Endodermal cell (in vitro differentiated cells): ENCODE results near the gene FBXO48. TPM values are rescaled to one million over a fixed set of nuclear protein-coding genes. Genes with fewer than 3 reads are reported as not detected.

ENCODE experiments used
- DNase-seq: peaks from one replicate; pipeline ENCODE4 v3.0.0-alpha.2; 2017
- H3K27ac ChIP-seq: 2 replicates; pipeline ENCODE4 v1.5.1; 2013; ENCODE audit warnings: mild to moderate bottlenecking, low read depth, low read length, moderate library complexity
- H3K27me3 ChIP-seq: 2 replicates; pipeline ENCODE4 v1.6.1; 2013; ENCODE audit warnings: mild to moderate bottlenecking, low read length, moderate library complexity; ENCODE audit not compliant: insufficient read depth, control insufficient read depth, poor library complexity, severe bottlenecking
- H3K36me3 ChIP-seq: 2 replicates; pipeline ENCODE4 v1.7.0; 2013; ENCODE audit warnings: mild to moderate bottlenecking, low read length, moderate library complexity; ENCODE audit not compliant: control insufficient read depth, insufficient read depth
- H3K4me1 ChIP-seq: one replicate; pipeline ENCODE4 v1.7.0; 2013; ENCODE audit warnings: low read length; ENCODE audit not compliant: control insufficient read depth, insufficient read depth
- H3K4me3 ChIP-seq: 2 replicates; pipeline ENCODE4 v1.5.1; 2013; ENCODE audit warnings: mild to moderate bottlenecking, low read length, moderate library complexity
- H3K9ac ChIP-seq: 2 replicates; pipeline ENCODE4 v1.6.1; 2013; ENCODE audit warnings: mild to moderate bottlenecking, low read length, moderate library complexity; ENCODE audit not compliant: poor library complexity, severe bottlenecking; ENCODE audit errors: extremely low read depth
- H3K9me3 ChIP-seq: 2 replicates; pipeline ENCODE4 v1.6.1; 2013; ENCODE audit warnings: mild to moderate bottlenecking, low read length, moderate library complexity; ENCODE audit not compliant: control insufficient read depth
- H3K27ac Mint-ChIP-seq: 2 replicates; pipeline ENCODE4 v1.8.0; 2020; ENCODE audit warnings: mixed read lengths
- H3K27me3 Mint-ChIP-seq: 2 replicates; pipeline ENCODE4 v1.8.0; 2021; ENCODE audit warnings: mild to moderate bottlenecking, mixed read lengths; ENCODE audit not compliant: insufficient read depth
- H3K36me3 Mint-ChIP-seq: 2 replicates; pipeline ENCODE4 v1.8.0; 2020; ENCODE audit warnings: low read depth, mixed read lengths
- H3K4me1 Mint-ChIP-seq: 2 replicates; pipeline ENCODE4 v1.8.0; 2020; ENCODE audit warnings: mixed read lengths
- H3K4me3 Mint-ChIP-seq: 2 replicates; pipeline ENCODE4 v1.8.0; 2020; ENCODE audit warnings: mild to moderate bottlenecking, moderate library complexity, mixed read lengths
- H3K9me3 Mint-ChIP-seq: 2 replicates; pipeline ENCODE4 v1.8.0; 2020; ENCODE audit warnings: mild to moderate bottlenecking, mixed read lengths
- CTCF ChIP-seq: fragments of 200-600 bp; sonication (generic); conservative IDR thresholded peaks from 2 replicates; pipeline ENCODE4 v1.5.0; 2021; ENCODE audit warnings: antibody characterized with exemption, mild to moderate bottlenecking
- WGBS, 2 experiments: methylation state at CpG; one replicate each; pipeline versions ENCODE4 v1.1.5 to v1.1.7; 2013; ENCODE audit warnings: missing lambda C conversion rate in 2 of 2, mixed read lengths in 1 of 2; ENCODE audit not compliant: insufficient coverage in 1 of 2, insufficient read length in 1 of 2; 5-methylcytosine and 5-hydroxymethylcytosine counted together
- total RNA-seq, 2 donors: library from RNA; stranded (reverse); fragmentation: NEBNext Ultra II Directional in 1 of 2; extraction: Animal tissue kit (Norgen Biotek cat#: 25700) in 1 of 2; gene quantifications; 2 replicates in 1 of 2; 3 replicates in 1 of 2; pipeline ENCODE4 v1.2.1, GENCODE V29; 2021

FBXO48 gene
- total RNA-seq, 2 donors from 2014 or later: 1.3 to 1.5 TPM

- Histone ChIP-seq H3K27ac (no peak overlapping the region), H3K9ac (no peak overlapping the region), H3K36me3 (no peaks in the 10 kb centered on the region), H3K4me1 (no peaks in the 10 kb centered on the region), H3K9me3 (no peaks in the 10 kb centered on the region), H3K4me3 (no peak overlapping the region), H3K27me3 (no peaks in the 10 kb centered on the region)
- H3K27ac Mint-ChIP-seq: no peak overlapping the region
- no peak overlapping the region for H3K4me3 Mint-ChIP-seq
- 93 to 100% methylated on average over 2 to 3 of the region's 3 CpGs for WGBS, 2 experiments
- no peak for DNase-seq
- no peaks in the 10 kb centered on the region for H3K27me3 Mint-ChIP-seq
- H3K9me3 Mint-ChIP-seq: peaks cover 7% of the 10 kb centered on the region
- no peak for TF ChIP-seq CTCF
- peaks cover 8% of the 10 kb centered on the region for H3K36me3 Mint-ChIP-seq
- peaks cover 4% of the 10 kb centered on the region for H3K4me1 Mint-ChIP-seq
Measured at GRCh38 chr2:68506170-68506569, 39.1 kb upstream of the FBXO48 start.

GRCh38 chr2:68505603-68506159, 38.6 kb upstream of the FBXO48 start:
- peaks cover 8% of the 10 kb centered on the region for H3K36me3 Mint-ChIP-seq
- H3K27ac Mint-ChIP-seq: no peak overlapping the region
- peaks cover 4% of the 10 kb centered on the region for H3K4me1 Mint-ChIP-seq
- H3K27ac ChIP-seq: no peak overlapping the region
- no peak for DNase-seq
- H3K27me3 Mint-ChIP-seq: no peaks in the 10 kb centered on the region
- H3K36me3 ChIP-seq: no peaks in the 10 kb centered on the region
- H3K4me3 Mint-ChIP-seq: no peak overlapping the region
- no peaks in the 10 kb centered on the region for H3K9me3 ChIP-seq
- WGBS, 2 experiments: 91% methylated on average over 2 of the region's 2 CpGs; no CpG with 5 or more reads in 1 of the 2 experiments
- H3K4me3 ChIP-seq: no peak overlapping the region
- H3K9me3 Mint-ChIP-seq: peaks cover 7% of the 10 kb centered on the region
- no peak overlapping the region for H3K9ac ChIP-seq
- no peaks in the 10 kb centered on the region for H3K4me1 ChIP-seq
- TF ChIP-seq CTCF: no peak
- no peaks in the 10 kb centered on the region for H3K27me3 ChIP-seq

- no peak overlapping the region for H3K27ac Mint-ChIP-seq
- no peak for TF ChIP-seq CTCF
- 93 to 94% methylated on average over 5 of the region's 5 CpGs for WGBS, 2 experiments
- peaks cover 6% of the 10 kb centered on the region for H3K36me3 Mint-ChIP-seq
- DNase-seq: no peak
- no peaks in the 10 kb centered on the region for H3K27me3 Mint-ChIP-seq
- H3K36me3 ChIP-seq: no peaks in the 10 kb centered on the region
- H3K4me1 ChIP-seq: no peaks in the 10 kb centered on the region
- no peaks in the 10 kb centered on the region for H3K27me3 ChIP-seq
- peaks cover 7% of the 10 kb centered on the region for H3K9me3 ChIP-seq
- no peak overlapping the region for H3K9ac ChIP-seq
- H3K9me3 Mint-ChIP-seq: peaks cover 6% of the 10 kb centered on the region
- no peak overlapping the region for H3K27ac ChIP-seq
- no peak overlapping the region for H3K4me3 ChIP-seq
- no peak overlapping the region for H3K4me3 Mint-ChIP-seq
- H3K4me1 Mint-ChIP-seq: peaks cover 4% of the 10 kb centered on the region
Measured at GRCh38 chr2:68501768-68502167, 34.7 kb upstream of the FBXO48 start.
